HG03139 (cell line): ENCODE data around the gene MACIR.

Source experiments
- ATAC-seq: cut with Tn5 transposase; IDR thresholded peaks from one replicate; pipeline ENCODE4 v1.9.1; 2021; ENCODE audit not compliant: unreplicated experiment

Gene MACIR

GRCh38 chr5:103289024-103289423 lies 30.5 kb downstream of the MACIR start:
- no peak for ATAC-seq

- ATAC-seq, result no peak
Measured at GRCh38 chr5:103290846-103291245, 32.3 kb downstream of the MACIR start.

DNA sequence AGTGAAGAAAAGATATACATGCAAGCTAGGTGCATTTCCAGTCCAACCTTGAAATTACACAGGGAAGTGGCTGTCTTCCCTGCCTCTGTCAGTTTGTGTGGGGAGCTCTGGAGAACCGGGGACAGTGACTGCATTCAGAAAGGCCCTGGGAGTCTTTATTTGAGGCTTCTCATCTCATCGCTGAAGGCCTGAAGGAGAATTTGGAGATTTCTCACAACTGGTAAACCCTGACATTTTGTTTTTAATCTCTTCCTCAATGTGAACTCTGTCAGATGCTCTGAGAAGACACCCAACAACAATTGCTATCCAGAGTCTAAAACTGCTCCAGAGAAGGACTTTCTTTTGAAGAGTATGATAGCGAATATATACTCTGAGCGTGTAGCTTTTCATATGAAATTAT lies 33.0 kb downstream of the MACIR start:
- ATAC-seq, result no peak

GRCh38 chr5:103293099-103293498 lies 34.5 kb downstream of the MACIR start:
- no peak for ATAC-seq

- ATAC-seq, result no peak
Measured at GRCh38 chr5:103293719-103294118, 35.2 kb downstream of the MACIR start.

- ATAC-seq, result no peak
Measured at GRCh38 chr5:103294906-103295305, 36.3 kb downstream of the MACIR start.

- ATAC-seq, result no peak
Measured at GRCh38 chr5:103295424-103295823, 36.9 kb downstream of the MACIR start.

DNA sequence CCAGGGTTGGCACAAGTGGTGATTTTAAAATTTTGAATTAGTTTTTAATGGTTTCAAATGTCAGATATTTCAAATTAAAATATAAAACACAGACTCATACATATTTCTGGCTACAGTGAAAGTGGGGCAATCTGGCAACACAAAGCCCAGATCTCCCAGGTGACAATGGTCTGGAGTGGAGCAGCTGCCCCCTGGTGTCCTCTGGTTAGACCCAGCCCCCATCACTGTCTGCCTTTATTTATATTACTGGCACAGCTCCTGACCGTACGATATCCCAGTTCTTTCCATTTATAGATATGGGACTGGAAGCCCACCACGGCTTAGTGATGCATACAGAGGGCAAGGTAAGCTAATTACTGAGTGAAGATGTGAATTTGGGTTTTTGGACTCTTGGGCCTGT lies 37.3 kb downstream of the MACIR start:
- no peak for ATAC-seq

GRCh38 chr5:103298117-103298516 lies 39.6 kb downstream of the MACIR start:
- no peak for ATAC-seq

DNA sequence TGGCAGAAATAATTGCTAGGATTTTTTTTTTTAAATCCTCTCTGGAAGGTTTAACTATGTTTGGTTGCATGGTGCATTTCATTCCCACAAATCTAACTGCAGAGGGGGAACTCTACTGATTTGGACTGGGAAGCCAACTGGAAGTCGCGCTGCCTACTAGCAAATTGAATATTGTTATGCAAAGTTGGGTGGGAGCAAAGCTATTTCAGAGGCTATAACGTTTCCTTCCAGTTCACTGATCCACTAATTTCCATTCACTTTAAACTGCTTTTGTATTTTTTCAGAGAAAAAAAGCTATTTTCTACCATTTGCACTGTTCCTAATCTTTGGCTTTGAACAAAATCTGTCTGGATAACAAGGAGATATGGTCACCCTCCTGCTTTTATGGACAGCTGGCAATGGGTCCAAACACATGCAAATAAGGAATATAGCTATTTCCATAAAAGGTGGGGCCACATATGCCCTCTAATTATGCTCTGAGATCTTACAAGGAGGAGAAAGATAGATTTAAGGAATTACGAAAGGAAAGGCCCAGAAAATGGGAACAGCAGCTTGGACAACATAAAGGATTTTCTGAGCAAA lies 40.1 kb downstream of the MACIR start:
- ATAC-seq, result no peak

DNA sequence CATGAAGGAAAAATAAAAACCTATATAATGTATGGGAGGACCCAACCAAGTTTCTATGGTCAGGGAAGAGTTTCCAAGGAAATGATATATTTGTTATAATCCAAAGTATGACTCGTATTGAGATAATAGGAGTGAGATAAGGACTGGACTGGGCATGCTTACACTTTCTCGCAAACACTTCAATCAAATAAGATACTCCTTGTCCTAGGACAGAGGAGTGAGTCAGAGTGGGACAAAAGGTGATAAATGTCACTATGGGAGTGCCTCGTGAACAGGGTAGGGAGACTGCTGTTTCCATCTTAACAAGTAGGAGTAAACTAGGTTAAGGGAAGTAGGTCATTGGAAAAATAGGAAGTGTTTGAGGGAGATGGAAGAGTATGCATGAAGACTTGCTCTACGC lies 47.2 kb downstream of the MACIR start:
- no peak for ATAC-seq

DNA sequence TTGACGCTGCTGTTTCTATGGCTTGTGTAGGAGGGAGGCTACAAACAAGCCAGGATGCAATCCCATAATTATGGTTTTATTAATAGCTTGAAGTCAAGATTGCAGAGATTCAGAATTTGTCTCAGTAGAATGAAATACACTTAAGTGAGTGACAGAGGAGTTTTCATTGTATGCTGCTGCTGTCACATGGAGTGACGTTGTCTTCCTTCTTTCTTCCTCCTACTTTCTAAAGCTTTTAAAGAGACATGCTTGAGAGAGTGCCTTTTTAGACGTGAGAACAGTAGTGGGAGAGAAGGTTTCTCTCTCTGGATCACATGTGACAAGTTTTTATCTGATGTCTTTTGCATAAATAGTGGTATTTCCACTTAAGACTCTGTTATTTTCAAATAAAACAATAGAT lies 48.9 kb downstream of the MACIR start:
- no peak for ATAC-seq

- ATAC-seq, result no peak
Measured at GRCh38 chr5:103308774-103309173, 50.2 kb downstream of the MACIR start.

DNA sequence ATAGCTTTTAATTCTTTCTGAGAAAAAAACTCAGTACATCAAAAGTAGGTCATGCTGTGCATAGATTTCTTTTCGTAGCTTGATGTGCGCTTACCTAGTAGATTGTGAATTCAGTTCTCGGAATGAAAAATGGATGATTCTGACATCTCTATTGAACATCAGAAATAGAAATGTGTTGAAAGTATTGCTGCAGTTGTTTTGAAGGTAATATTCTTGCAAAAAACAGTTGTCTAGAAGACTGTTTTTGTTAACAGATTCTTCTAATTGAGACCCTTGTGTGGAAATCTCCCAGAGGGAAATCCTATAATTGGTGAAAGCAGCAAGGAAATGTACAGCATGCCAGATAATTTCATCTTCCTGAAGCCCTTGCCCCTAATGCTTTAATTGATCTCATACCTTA lies 54.5 kb downstream of the MACIR start:
- ATAC-seq, result no peak

GRCh38 chr5:103315455-103315854 lies 56.9 kb downstream of the MACIR start:
- ATAC-seq, result no peak

GRCh38 chr5:103327451-103327850 lies 68.9 kb downstream of the MACIR start:
- no peak for ATAC-seq

DNA sequence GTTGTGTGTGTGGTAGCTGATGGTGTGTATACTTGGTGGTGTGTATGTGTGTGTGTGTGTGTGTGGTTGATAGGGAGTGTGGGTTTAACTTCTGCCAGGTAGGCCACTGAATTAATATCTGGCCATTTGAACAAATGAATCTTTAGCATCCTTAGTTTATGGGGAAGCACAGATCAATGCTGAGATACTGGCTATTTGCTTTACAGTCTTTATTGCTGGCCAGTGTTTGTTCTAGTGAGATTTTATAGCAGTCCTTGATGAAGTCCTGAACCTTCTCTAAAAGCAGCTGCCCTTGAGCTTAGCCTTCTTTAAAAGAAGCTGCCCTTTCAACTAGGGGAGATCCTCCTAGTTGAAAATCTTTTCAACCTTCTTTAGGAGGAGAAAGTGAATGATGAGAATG lies 69.3 kb downstream of the MACIR start:
- ATAC-seq, result no peak
